Testis (tissue), 2 donors: ENCODE measurements around the gene CSF2RB.

ENCODE experiments used
- CTCF ChIP-seq, 3 experiments: fragments of 450-650 bp in 2 of 3; fragments of 200-600 bp in 1 of 3; sonication (generic) in 1 of 3; IDR thresholded peaks; one replicate each; pipeline ENCODE4 v1.5.1; 2016 to 2019; ENCODE audit warnings: antibody characterized with exemption in 3 of 3, mild to moderate bottlenecking in 2 of 3, moderate library complexity in 1 of 3
- POLR2A ChIP-seq: fragments of 450-650 bp; IDR thresholded peaks from one replicate; pipeline ENCODE4 v1.6.1; 2017; ENCODE audit warnings: antibody characterized with exemption, mild to moderate bottlenecking, moderate library complexity

GRCh38 chr22:36936362-36937116, 23.1 kb downstream of the CSF2RB start:
- no peak for TF ChIP-seq CTCF (IDR thresholded peaks at IDR 0.05)
- no peak for TF ChIP-seq POLR2A
